ENCODE results near the gene HHAT. TPM values are rescaled to one million over a fixed set of nuclear protein-coding genes. Genes with fewer than 3 reads are reported as not detected.

Gene HHAT
- polyA plus RNA-seq, 1 experiment: 4.8 TPM

GRCh38 chr1:210586771-210587170, 258.1 kb downstream of the HHAT start:
- Histone ChIP-seq H3K4me3 (ENCODE audit: low read depth, low read length) (no peak overlapping the region), H3K27ac (ENCODE audit: low read depth, low read length) (no peak overlapping the region), H3K27me3 (ENCODE audit: control insufficient read depth, insufficient read depth, low read length) (no peaks in the 10 kb centered on the region), H3K9me3 (ENCODE audit: control insufficient read depth, insufficient read depth, low read length) (no peaks in the 10 kb centered on the region)
- CTCF ChIA-PET: interaction anchor here (1.3 to 8.8 kb wide), 3 partner anchors 139 to 549 kb away, joined by 4 to 168 read pairs (median 63); partner anchors contain the start of gene KCNH1
- no peak for TF ChIP-seq CTCF (IDR thresholded peaks at IDR 0.05; ENCODE audit: low read depth, low read length)
- no peak for DNase-seq (ENCODE audit: low read depth, low spot score)
- POLR2A ChIA-PET: no interaction called here

GRCh38 chr1:210587566-210587965, 258.9 kb downstream of the HHAT start:
- ChIA-PET CTCF (interaction anchor here (0.6 to 8.8 kb wide), 4 partner anchors 140 to 548 kb away, joined by 6 to 168 read pairs (median 36); partner anchors contain the start of gene KCNH1), POLR2A (no interaction called here)
- Histone ChIP-seq H3K9me3 (ENCODE audit: control insufficient read depth, insufficient read depth, low read length) (no peaks in the 10 kb centered on the region), H3K27ac (ENCODE audit: low read depth, low read length) (no peak overlapping the region), H3K27me3 (ENCODE audit: control insufficient read depth, insufficient read depth, low read length) (no peaks in the 10 kb centered on the region), H3K4me3 (ENCODE audit: low read depth, low read length) (no peak overlapping the region)
- TF ChIP-seq CTCF (IDR thresholded peaks at IDR 0.05; ENCODE audit: low read depth, low read length): no peak
- no peak for DNase-seq (ENCODE audit: low read depth, low spot score)

- ChIA-PET CTCF (interaction anchor here (2.4 to 8.8 kb wide), 2 partner anchors 181 to 547 kb away, joined by 8 to 168 read pairs; partner anchors contain the start of gene KCNH1), POLR2A (no interaction called here)
- Histone ChIP-seq H3K4me3 (ENCODE audit: low read depth, low read length) (no peak overlapping the region), H3K27me3 (ENCODE audit: control insufficient read depth, insufficient read depth, low read length) (no peaks in the 10 kb centered on the region), H3K27ac (ENCODE audit: low read depth, low read length) (no peak overlapping the region), H3K9me3 (ENCODE audit: control insufficient read depth, insufficient read depth, low read length) (no peaks in the 10 kb centered on the region)
- no peak for TF ChIP-seq CTCF (IDR thresholded peaks at IDR 0.05; ENCODE audit: low read depth, low read length)
- no peak for DNase-seq (ENCODE audit: low read depth, low spot score)
Measured at GRCh38 chr1:210588357-210588756, 259.7 kb downstream of the HHAT start.

GRCh38 chr1:210588946-210589345, 260.2 kb downstream of the HHAT start:
- POLR2A ChIA-PET: interaction anchor here (0.6 to 0.7 kb wide), 2 partner anchors 15 to 219 kb away, joined by 5 to 6 read pairs; no protein-coding TSS in a partner anchor
- DNase-seq (ENCODE audit: low read depth, low spot score): no peak
- TF ChIP-seq CTCF (IDR thresholded peaks at IDR 0.05; ENCODE audit: low read depth, low read length): no peak
- CTCF ChIA-PET: interaction anchor here (2.4 to 8.8 kb wide), 2 partner anchors 182 to 547 kb away, joined by 8 to 168 read pairs; partner anchors contain the start of gene KCNH1
- Histone ChIP-seq H3K27me3 (ENCODE audit: control insufficient read depth, insufficient read depth, low read length) (no peaks in the 10 kb centered on the region), H3K4me3 (ENCODE audit: low read depth, low read length) (no peak overlapping the region), H3K27ac (ENCODE audit: low read depth, low read length) (no peak overlapping the region), H3K9me3 (ENCODE audit: control insufficient read depth, insufficient read depth, low read length) (no peaks in the 10 kb centered on the region)

- POLR2A ChIA-PET: no interaction called here
- H3K27me3 ChIP-seq (ENCODE audit: control insufficient read depth, insufficient read depth, low read length): no peaks in the 10 kb centered on the region
- no peak overlapping the region for H3K27ac ChIP-seq (ENCODE audit: low read depth, low read length)
- no peak for TF ChIP-seq CTCF (IDR thresholded peaks at IDR 0.05; ENCODE audit: low read depth, low read length)
- H3K4me3 ChIP-seq (ENCODE audit: low read depth, low read length): no peak overlapping the region
- DNase-seq (ENCODE audit: low read depth, low spot score): no peak
- H3K9me3 ChIP-seq (ENCODE audit: control insufficient read depth, insufficient read depth, low read length): no peaks in the 10 kb centered on the region
- CTCF ChIA-PET: interaction anchor here (8.8 kb wide), 1 partner anchor 544 kb away, joined by 168 read pairs; the partner anchor contains the start of gene KCNH1
Measured at GRCh38 chr1:210591214-210591613, 262.5 kb downstream of the HHAT start.
